ENCODE data around the gene PEMT.

- TF ChIP-seq CTCF (IDR thresholded peaks at IDR 0.05; ENCODE audit: low read length) (no peak), EZH2 (IDR thresholded peaks at IDR 0.05; ENCODE audit: borderline replicate concordance, low read length) (no peak)
These were observed 15.0 kb upstream of the PEMT start for GRCh38 chr17:17606416-17607000.
